ENCODE data around the gene IL1RAPL1. TPM values are rescaled to one million over a fixed set of nuclear protein-coding genes. Genes with fewer than 3 reads are reported as not detected.

Gene IL1RAPL1
- total RNA-seq, 3 donors from 2014 or later = not detected

DNA sequence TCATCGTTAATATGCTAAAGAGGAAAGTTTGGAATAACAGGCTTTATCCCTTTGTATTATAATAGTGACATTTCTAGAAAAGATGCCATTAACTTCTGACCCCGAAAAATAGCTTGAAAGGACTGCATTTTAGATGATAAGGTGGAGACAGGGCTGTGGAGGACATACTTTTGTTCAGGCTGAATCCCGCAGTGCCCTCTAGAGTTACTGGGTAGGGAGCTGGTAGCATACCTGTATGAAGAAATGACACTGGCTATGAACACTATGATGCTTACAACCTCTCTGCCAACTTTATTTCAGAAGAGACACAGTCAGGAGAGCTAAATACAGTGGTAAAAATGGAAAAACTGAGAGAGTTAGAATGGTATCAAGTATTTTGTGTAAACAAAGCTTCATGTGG is 8.1 kb downstream of the IL1RAPL1 start:
- Mint-ChIP-seq H3K27me3 (ENCODE audit: low read depth) (no peaks in the 10 kb centered on the region), H3K4me1 (ENCODE audit: low read depth) (no peaks in the 10 kb centered on the region), H3K9me3 (no peaks in the 10 kb centered on the region), H3K4me3 (no peak overlapping the region), H3K36me3 (ENCODE audit: insufficient read depth) (no peaks in the 10 kb centered on the region)
- ATAC-seq = no peak
- DNase-seq = no peak

DNA sequence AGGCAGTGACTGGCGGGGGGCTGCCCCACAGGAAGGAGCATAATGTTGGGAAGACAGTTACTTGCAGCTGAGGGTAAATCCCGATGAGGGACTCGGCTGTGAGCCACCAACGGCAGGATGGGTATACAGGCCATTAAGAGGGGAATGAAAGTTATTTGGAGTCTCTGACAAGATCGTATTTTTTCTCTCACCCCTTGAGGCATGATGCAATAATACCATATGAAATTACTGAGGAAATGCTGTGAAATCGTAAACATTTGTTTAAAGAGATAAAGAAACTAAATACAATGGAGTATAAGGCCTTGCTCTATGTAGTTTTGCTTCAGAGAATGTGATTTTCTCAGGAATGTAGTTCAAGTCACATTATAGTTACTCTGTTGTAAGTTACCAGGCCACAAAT is 12.7 kb downstream of the IL1RAPL1 start:
- ATAC-seq = no peak

DNA sequence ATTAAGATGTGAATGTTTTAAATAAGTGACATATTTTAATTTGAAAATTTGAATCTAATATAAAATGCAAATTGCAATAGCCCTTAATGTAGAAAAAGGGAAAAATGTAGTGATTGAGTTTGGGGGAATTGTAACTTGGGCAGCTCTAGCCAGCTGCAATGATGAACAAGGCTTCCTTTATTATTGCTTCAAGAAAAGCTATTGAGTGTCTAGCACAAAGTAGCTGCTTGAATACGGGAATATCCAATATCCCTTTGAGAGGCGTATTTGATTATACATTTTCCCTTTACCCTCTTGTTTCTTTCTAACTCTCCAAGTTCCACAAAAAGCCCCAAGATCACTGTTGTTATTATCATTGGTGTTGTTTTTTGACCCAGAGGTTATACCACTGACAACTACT is 21.8 kb downstream of the IL1RAPL1 start:
- no peak for DNase-seq
- Mint-ChIP-seq H3K4me3 (no peak overlapping the region), H3K4me1 (ENCODE audit: low read depth) (no peaks in the 10 kb centered on the region), H3K36me3 (ENCODE audit: insufficient read depth) (no peaks in the 10 kb centered on the region), H3K27me3 (ENCODE audit: low read depth) (no peaks in the 10 kb centered on the region), H3K9me3 (no peaks in the 10 kb centered on the region)
- ATAC-seq = no peak

More for the DNA sequence above, 12.7 kb downstream of the IL1RAPL1 start:
- no peaks in the 10 kb centered on the region for H3K9me3 Mint-ChIP-seq
- DNase-seq = no peak
- H3K27me3 Mint-ChIP-seq (ENCODE audit: low read depth) = no peaks in the 10 kb centered on the region
- H3K36me3 Mint-ChIP-seq (ENCODE audit: insufficient read depth) = no peaks in the 10 kb centered on the region
- no peak overlapping the region for H3K4me3 Mint-ChIP-seq
- no peaks in the 10 kb centered on the region for H3K4me1 Mint-ChIP-seq (ENCODE audit: low read depth)

DNA sequence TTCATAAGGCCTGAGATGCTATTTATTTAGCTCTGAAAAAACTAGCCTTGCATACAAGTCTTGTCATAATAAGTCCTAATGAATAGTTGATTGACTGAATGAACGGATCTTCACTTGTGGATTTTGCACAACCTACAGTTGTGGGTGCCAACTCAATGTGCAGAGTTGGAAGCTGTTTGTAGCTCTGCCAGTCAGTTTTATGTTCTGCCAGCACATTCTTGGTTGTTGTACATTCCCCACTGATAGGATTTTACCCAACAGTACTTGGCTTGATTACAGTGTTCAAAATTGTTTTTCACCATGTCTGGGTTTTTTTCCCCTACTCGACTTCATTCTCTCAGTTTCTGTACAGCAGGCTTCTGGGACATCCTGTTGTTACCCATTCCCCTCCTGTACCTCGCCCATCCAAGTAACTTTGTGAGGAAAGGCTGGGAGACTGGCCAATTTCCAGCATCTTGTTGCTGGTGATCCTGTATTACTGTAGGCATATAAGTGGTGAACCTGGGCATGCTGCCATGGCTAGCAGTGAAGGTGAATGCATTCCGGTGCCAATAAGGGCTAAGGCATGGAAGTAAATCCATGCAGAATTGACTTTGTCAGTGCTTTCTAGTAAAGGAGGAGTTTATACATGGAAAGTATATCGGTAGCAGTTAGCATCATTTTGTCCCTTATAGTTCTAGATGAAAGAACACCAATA is 22.8 kb downstream of the IL1RAPL1 start:
- no peak for DNase-seq
- H3K4me1 Mint-ChIP-seq (ENCODE audit: low read depth) = no peaks in the 10 kb centered on the region
- H3K4me3 Mint-ChIP-seq = no peak overlapping the region
- H3K9me3 Mint-ChIP-seq = no peaks in the 10 kb centered on the region
- no peaks in the 10 kb centered on the region for H3K36me3 Mint-ChIP-seq (ENCODE audit: insufficient read depth)
- ATAC-seq = no peak
- H3K27me3 Mint-ChIP-seq (ENCODE audit: low read depth) = no peaks in the 10 kb centered on the region

DNA sequence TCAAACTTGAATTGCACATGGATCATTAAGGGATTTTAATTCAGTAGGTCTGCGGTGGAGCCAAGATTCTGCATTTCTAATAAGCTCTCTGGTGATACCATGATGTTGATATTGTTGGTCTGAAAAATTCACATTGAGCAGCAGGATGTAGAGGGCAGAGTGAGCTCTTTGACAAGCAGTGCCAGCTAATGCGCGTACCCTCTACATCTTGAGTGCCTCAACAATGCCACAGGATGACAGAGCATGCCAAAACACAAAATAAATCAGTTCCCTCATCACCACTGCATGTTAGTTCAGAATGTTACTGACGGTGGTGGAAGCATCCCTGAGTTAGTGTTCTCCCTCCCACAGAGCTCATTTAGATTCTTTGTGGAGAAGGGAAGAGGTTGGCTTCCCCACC is 23.5 kb downstream of the IL1RAPL1 start:
- ATAC-seq (no peak), DNase-seq (no peak)
- H3K27me3 Mint-ChIP-seq (ENCODE audit: low read depth) = no peaks in the 10 kb centered on the region
- no peaks in the 10 kb centered on the region for H3K4me1 Mint-ChIP-seq (ENCODE audit: low read depth)
- H3K9me3 Mint-ChIP-seq = no peaks in the 10 kb centered on the region
- no peak overlapping the region for H3K4me3 Mint-ChIP-seq
- H3K36me3 Mint-ChIP-seq (ENCODE audit: insufficient read depth) = no peaks in the 10 kb centered on the region

DNA sequence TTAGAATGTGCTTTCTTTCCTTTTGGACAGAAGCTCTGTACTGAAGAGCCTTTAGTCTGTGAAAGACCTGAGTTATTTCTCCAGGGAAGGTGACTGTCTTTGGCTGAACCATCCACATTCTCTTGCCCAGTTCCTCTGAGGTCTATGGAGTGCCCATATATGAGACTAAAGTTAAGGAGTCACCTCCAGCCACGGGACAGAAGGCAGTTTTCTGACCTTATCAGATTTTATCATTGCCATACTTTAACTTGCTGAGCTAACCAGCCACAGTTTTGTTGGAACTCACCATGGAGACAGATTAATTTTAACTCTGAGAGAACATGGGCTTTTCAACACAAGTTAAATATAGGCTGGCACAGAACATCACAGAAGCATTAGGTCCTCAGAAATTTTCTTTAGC is 26.3 kb downstream of the IL1RAPL1 start:
- no peak overlapping the region for H3K4me3 Mint-ChIP-seq
- no peaks in the 10 kb centered on the region for H3K9me3 Mint-ChIP-seq
- no peaks in the 10 kb centered on the region for H3K27me3 Mint-ChIP-seq (ENCODE audit: low read depth)
- no peaks in the 10 kb centered on the region for H3K4me1 Mint-ChIP-seq (ENCODE audit: low read depth)
- H3K36me3 Mint-ChIP-seq (ENCODE audit: insufficient read depth) = no peaks in the 10 kb centered on the region
- ATAC-seq = no peak
- no peak for DNase-seq

DNA sequence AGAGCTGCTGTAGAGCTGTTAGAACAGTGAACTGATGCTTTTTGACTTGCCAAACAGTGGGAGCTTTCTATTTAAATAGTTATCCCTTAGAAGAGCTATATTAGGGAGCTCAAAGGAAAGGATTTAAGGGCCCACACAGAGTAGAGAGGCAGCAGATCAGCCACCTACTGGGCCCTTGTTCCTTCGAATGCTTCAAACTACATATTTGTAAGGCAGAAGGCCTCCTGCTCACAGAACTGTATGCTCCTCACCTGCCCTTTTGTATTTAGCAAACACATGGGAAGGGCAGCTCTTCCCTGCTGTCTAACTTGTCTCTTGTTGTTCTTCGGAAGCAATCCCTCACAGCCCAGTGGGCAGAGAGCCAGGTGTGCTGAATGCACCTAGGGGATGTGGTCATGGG is 38.0 kb downstream of the IL1RAPL1 start:
- no peak overlapping the region for H3K4me3 Mint-ChIP-seq
- no peak for DNase-seq
- no peaks in the 10 kb centered on the region for H3K4me1 Mint-ChIP-seq (ENCODE audit: low read depth)
- peaks cover 4% of the 10 kb centered on the region for H3K9me3 Mint-ChIP-seq
- no peak for ATAC-seq
- H3K27me3 Mint-ChIP-seq (ENCODE audit: low read depth) = no peaks in the 10 kb centered on the region
- no peaks in the 10 kb centered on the region for H3K36me3 Mint-ChIP-seq (ENCODE audit: insufficient read depth)

DNA sequence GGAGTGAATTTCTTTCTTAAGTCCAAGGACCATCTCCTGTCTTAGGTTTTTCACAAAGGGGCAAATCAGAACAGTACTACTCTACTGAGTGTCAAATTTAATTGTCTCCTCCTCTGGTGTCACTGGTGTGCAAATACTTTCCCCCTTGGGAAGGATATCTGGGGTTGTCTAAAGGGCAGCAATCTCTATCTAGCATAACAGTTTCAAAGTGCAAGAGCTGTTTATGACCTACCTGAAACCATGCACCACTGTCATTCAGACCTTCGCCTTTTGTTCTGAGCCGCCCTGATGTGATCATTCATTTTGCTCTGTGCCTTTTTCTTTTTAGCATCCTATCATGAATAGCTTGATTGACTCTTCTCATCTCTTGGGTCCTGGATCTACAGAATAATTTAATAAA is 39.3 kb downstream of the IL1RAPL1 start:
- no peak for DNase-seq
- Mint-ChIP-seq H3K4me1 (ENCODE audit: low read depth) (no peaks in the 10 kb centered on the region), H3K4me3 (no peak overlapping the region), H3K36me3 (ENCODE audit: insufficient read depth) (no peaks in the 10 kb centered on the region), H3K9me3 (no peaks in the 10 kb centered on the region), H3K27me3 (ENCODE audit: low read depth) (no peaks in the 10 kb centered on the region)
- no peak for ATAC-seq

DNA sequence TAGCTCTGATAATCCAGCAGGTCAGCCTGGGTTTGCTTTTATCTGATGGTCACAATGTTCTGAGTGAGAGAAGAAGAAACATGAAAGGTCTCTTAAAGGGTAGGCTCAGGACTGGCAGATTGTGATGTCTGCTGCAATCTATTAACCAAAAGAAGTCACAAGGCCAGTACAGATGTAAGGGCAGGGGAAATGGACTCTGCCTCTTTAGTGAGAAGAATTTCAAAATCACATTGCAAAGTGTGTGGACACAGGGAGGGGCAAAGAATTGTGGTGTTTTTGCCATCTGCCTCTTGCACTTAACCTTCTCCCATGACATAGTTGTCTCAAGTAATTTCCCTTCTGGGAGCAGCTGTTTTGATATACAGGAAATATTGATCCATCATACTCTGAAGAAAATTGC is 40.9 kb downstream of the IL1RAPL1 start:
- DNase-seq (no peak), ATAC-seq (no peak)
- H3K4me3 Mint-ChIP-seq = no peak overlapping the region
- no peaks in the 10 kb centered on the region for H3K9me3 Mint-ChIP-seq
- no peaks in the 10 kb centered on the region for H3K4me1 Mint-ChIP-seq (ENCODE audit: low read depth)
- no peaks in the 10 kb centered on the region for H3K36me3 Mint-ChIP-seq (ENCODE audit: insufficient read depth)
- no peaks in the 10 kb centered on the region for H3K27me3 Mint-ChIP-seq (ENCODE audit: low read depth)

DNA sequence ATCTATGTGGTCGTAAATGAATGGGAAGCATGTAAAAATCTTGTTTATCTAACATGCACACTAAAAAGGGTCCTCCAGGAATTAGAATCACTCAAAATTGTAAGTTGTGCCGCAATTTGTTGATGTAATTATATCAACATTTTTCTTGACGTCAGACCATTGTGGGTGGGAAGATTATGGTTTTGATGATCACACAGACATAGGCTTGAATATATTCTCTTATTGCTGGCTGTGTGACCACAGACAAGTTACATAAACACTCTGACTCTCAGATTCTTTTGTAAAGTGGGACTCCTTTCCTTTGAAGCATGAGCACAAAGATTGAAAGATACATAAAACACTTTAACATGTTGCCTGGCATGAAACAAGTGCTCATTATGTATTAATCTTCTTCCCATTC is 51.5 kb downstream of the IL1RAPL1 start:
- DNase-seq (no peak), ATAC-seq (no peak)
- Mint-ChIP-seq H3K27me3 (ENCODE audit: low read depth) (no peaks in the 10 kb centered on the region), H3K4me3 (no peak overlapping the region), H3K36me3 (ENCODE audit: insufficient read depth) (no peaks in the 10 kb centered on the region), H3K9me3 (peaks cover 7% of the 10 kb centered on the region), H3K4me1 (ENCODE audit: low read depth) (no peaks in the 10 kb centered on the region)

DNA sequence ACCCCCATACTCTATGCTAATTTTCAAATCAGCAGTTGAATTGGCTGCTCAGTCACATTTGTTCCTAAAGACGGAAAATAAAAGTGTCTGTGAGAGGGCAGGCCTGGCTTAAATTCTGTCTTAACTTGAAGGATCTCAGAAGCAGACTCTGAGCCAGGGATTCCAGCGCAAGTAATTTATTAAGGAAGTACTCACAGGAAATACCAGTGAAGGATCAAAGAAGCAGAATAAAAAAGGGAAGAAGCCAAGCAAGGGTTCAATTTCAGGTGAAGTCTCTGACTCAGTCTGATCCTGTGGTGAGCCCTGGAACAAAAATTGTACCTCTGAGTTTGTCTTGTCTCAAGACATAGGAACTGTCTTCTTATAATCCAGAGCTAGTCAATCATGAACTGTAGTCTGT is 52.2 kb downstream of the IL1RAPL1 start:
- Mint-ChIP-seq H3K9me3 (peaks cover 7% of the 10 kb centered on the region), H3K4me1 (ENCODE audit: low read depth) (no peaks in the 10 kb centered on the region), H3K4me3 (no peak overlapping the region), H3K36me3 (ENCODE audit: insufficient read depth) (no peaks in the 10 kb centered on the region), H3K27me3 (ENCODE audit: low read depth) (no peaks in the 10 kb centered on the region)
- ATAC-seq (no peak), DNase-seq (no peak)

DNA sequence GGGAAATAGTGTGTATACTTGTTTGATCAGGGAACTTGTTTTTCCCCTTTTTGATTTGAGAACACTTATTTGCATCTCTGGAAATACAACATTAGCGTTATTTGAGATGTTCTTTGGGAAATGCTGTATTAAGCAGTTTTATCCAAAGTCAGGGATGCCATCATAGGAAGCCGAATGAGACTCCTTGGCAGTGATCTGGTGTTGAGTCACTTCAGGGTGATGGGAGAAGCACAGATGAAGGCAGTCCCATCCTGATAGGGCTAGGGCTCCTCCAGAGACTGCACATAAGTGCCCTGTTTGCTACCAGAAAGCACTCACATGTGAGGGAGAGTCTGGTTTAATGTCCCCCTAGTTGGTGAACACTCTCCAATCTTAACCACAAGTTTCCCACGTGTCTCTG is 62.3 kb downstream of the IL1RAPL1 start:
- DNase-seq (no peak), ATAC-seq (no peak)
- H3K9me3 Mint-ChIP-seq = no peaks in the 10 kb centered on the region
- H3K36me3 Mint-ChIP-seq (ENCODE audit: insufficient read depth) = no peaks in the 10 kb centered on the region
- no peak overlapping the region for H3K4me3 Mint-ChIP-seq
- no peaks in the 10 kb centered on the region for H3K27me3 Mint-ChIP-seq (ENCODE audit: low read depth)
- no peaks in the 10 kb centered on the region for H3K4me1 Mint-ChIP-seq (ENCODE audit: low read depth)

DNA sequence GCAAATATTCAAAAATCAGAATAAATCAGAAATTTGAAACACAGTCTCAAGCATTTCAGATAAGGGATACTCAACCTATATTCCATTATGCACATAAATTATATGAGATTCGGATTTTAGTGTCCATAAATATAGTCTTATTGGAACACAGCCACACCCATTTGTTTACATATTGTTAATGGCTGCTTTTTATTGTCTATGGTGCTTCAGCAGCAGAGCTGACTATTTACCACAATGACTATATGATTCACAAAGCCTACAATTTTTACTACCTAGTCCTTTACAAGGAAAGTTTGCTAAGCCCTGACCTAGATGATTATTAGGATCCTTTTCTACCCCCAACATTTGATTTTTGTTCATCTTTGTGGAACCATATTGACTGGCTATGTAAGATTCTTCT is 63.9 kb downstream of the IL1RAPL1 start:
- H3K4me1 Mint-ChIP-seq (ENCODE audit: low read depth) = no peaks in the 10 kb centered on the region
- H3K9me3 Mint-ChIP-seq = no peaks in the 10 kb centered on the region
- no peak overlapping the region for H3K4me3 Mint-ChIP-seq
- ATAC-seq (no peak), DNase-seq (no peak)
- no peaks in the 10 kb centered on the region for H3K27me3 Mint-ChIP-seq (ENCODE audit: low read depth)
- H3K36me3 Mint-ChIP-seq (ENCODE audit: insufficient read depth) = no peaks in the 10 kb centered on the region

DNA sequence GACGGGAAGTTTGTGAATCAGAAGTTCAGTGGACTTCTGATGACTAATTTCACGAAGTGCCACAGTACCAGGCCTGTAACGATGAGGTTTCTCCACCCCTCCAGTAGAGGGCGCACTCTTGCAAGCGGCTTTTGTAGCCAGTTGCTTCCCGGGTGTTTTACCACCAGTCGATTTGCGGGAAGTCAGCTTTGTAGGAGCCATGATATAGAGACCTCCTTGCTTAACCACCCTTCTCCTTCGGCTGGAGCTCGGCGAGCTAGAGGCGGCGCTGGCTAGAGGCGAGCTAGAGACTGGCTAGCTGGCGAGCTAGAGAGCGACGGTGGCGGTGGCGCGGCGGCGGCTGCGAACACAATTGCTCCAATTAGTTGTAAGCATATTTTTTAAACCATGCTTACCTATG is 72.0 kb downstream of the IL1RAPL1 start:
- DNase-seq = no peak
- no peaks in the 10 kb centered on the region for H3K27me3 Mint-ChIP-seq (ENCODE audit: low read depth)
- no peaks in the 10 kb centered on the region for H3K9me3 Mint-ChIP-seq
- no peak overlapping the region for H3K4me3 Mint-ChIP-seq
- ATAC-seq = no peak
- no peaks in the 10 kb centered on the region for H3K4me1 Mint-ChIP-seq (ENCODE audit: low read depth)
- H3K36me3 Mint-ChIP-seq (ENCODE audit: insufficient read depth) = no peaks in the 10 kb centered on the region

DNA sequence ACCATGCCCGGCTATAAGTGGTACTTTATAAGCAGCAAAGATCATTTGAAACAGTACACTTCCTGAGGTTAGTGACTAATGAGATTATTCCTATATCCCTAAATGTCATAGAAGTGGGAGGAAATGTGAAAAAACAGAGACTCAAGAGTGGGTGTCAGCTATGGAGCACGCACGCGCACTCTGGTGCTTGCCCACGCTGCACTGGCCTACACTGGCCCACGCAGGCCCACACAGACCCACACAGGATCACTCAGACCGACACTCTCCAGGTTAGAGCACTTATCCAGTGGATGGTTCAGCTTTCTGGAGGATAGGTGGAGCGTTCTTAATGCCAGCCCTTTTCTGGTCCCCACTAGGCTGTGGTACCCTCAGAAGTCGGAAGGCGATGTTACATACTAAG is 78.5 kb downstream of the IL1RAPL1 start:
- no peaks in the 10 kb centered on the region for H3K9me3 Mint-ChIP-seq
- no peaks in the 10 kb centered on the region for H3K36me3 Mint-ChIP-seq (ENCODE audit: insufficient read depth)
- no peaks in the 10 kb centered on the region for H3K4me1 Mint-ChIP-seq (ENCODE audit: low read depth)
- no peak overlapping the region for H3K4me3 Mint-ChIP-seq
- DNase-seq (no peak), ATAC-seq (no peak)
- no peaks in the 10 kb centered on the region for H3K27me3 Mint-ChIP-seq (ENCODE audit: low read depth)

DNA sequence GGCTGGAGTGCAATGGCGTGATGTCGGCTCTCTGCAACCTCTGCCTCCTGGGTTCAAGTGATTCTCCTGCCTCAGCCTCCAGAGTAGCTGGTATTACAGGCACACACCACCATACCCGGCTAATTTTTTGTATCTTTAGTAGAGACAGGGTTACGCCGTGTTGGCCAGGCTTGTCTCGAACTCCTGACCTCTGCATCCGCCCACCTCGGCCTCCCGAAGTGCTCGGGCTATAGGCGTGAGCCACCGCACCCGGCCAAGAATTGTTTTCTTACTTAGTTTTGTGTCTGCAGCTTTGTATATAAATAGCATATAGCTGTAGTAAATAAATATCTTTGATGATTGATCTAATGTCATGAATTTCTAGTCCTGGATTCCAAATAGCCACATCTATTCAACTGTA is 81.1 kb downstream of the IL1RAPL1 start:
- DNase-seq = no peak
- H3K4me1 Mint-ChIP-seq (ENCODE audit: low read depth) = no peaks in the 10 kb centered on the region
- no peaks in the 10 kb centered on the region for H3K27me3 Mint-ChIP-seq (ENCODE audit: low read depth)
- H3K36me3 Mint-ChIP-seq (ENCODE audit: insufficient read depth) = no peaks in the 10 kb centered on the region
- no peak for ATAC-seq
- H3K9me3 Mint-ChIP-seq = no peaks in the 10 kb centered on the region
- no peak overlapping the region for H3K4me3 Mint-ChIP-seq

All from activated T-cell treated with anti-CD3 and anti-CD28 coated beads, Interleukin-2, amount 50 U/mL, for 4 hours (primary cell).